Ramos (cell line): ENCODE measurements around the gene ADCYAP1R1.

Experiments
- in situ Hi-C: fragments of 300-500 bp; cut with MboI; formaldehyde crosslinking; loops from one replicate; pipeline ENCODE4 v1.14.3; 2022; ENCODE audit warnings: low sequenced_read_pairs; ENCODE audit not compliant: unreplicated experiment

The ADCYAP1R1 gene

DNA sequence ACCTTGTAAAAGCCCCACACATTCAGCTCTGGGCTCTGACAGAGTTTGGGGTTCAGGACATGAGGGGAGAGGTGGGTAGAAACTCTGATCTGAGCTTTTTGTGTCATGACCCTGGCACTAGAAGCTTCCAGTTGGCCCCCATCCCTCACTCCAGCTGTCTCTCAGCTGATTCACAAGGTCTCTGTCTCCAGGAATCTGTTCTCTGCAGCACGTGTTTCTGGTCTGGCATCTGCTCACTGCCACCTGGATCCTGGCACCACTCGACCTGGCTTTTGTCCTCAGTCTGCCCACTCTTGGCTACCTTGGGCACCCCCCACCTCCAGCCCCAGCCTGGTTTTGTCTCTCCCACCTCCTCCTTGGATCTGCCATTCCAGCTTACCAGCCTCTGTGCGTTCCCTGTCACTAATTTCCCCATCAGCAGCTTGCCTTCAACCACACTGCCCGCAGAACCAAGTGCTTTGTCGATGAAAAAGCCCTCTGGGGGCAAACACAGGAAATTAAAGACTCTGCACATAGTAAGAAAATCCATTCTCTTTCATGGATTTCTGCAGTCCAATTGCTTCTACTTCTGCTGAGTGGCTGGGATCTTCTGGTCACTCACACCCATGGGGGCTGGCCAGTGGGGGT is 18.3 kb upstream of the ADCYAP1R1 start:
- in situ Hi-C loops = no loop called here

GRCh38 chr7:31036924-31037323 is 15.2 kb upstream of the ADCYAP1R1 start:
- in situ Hi-C loops = no loop called here

- in situ Hi-C loops = no loop called here
Observed at GRCh38 chr7:31043051-31043471, 9.0 kb upstream of the ADCYAP1R1 start.

GRCh38 chr7:31044529-31044928 is 7.6 kb upstream of the ADCYAP1R1 start:
- in situ Hi-C loops = no loop called here

DNA sequence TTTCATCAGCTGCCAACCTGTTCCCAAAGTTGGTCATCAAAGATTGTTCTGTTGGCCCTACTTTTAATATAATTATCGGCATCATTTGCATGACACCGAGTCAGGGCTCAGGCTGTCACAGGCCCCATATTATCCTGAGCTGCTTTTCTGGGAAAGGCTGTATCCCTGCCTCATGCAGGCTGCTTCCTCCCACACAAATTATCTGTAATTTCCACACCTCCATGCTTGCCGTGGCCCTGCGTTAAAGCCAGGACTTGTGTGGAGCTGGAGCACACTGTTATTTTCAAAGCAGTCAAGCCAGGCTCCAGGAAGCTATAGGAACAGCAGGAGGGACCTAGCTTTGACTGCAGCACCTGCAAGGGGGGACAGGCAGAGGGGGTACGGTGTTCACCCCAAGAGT is 5.4 kb upstream of the ADCYAP1R1 start:
- in situ Hi-C loops = no loop called here

GRCh38 chr7:31047313-31048146 is 4.6 kb upstream of the ADCYAP1R1 start:
- in situ Hi-C loops = no loop called here

DNA sequence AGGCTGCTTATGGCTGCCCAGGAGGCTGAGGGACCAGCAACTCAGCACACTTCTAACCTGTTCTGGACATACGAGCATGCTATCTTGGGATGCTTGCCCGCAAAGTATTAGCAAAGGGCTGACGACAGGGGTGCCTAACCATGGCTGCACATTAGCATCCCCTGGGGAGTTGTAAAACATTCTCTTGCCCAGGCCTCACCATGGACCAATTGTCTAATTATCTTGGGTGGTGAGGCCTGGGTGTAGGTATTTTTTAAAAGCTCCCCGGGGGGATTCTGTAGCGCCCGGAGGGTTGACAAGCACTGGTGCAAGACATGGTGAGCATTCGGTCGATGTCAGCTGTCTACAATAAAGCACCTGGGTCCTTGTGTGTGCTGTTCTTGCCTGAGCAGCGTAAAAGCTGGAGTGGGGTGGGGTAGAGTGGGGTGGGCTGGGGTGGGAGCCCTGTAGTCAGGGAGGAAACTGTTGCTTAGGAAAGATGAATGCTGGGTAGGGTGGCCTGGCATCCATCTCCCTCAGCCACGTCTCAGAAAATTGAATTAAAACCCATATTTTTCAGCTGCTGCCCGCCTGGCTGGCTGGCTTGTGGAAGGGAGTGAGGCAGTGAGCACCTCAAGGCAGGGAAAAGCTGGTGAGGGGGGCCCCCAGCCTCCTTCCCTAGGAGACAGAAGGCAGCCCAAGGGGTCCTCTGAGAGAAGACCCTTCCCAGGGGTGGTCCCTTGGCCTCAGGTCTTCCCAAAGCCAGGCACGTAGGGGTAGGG is 2.9 kb upstream of the ADCYAP1R1 start:
- in situ Hi-C loops = no loop called here

GRCh38 chr7:31052487-31052840 is 356 bp downstream of the ADCYAP1R1 start:
- in situ Hi-C loops = no loop called here

- in situ Hi-C loops = no loop called here
Observed at GRCh38 chr7:31052841-31053601, 913 bp downstream of the ADCYAP1R1 start.

DNA sequence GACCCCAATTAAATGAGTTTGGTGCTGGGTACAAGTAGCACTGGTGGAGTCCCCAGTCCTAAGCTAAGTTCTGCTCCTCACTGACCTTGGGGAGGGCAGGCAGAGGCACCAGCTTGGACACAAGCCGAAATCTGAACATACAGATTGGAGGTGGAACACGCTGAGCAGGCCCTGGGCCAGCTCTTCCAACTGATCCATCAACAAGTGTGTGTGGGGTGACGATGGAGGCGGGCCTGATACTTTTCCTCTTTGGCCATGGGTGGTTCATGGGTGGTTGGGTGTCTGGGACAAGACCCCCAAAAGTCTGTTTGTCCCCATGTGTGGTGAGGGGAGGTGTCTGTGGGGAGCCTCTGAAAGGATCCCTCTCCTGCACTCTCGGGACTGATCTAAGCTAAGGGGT is 1.9 kb downstream of the ADCYAP1R1 start:
- in situ Hi-C loops = no loop called here

DNA sequence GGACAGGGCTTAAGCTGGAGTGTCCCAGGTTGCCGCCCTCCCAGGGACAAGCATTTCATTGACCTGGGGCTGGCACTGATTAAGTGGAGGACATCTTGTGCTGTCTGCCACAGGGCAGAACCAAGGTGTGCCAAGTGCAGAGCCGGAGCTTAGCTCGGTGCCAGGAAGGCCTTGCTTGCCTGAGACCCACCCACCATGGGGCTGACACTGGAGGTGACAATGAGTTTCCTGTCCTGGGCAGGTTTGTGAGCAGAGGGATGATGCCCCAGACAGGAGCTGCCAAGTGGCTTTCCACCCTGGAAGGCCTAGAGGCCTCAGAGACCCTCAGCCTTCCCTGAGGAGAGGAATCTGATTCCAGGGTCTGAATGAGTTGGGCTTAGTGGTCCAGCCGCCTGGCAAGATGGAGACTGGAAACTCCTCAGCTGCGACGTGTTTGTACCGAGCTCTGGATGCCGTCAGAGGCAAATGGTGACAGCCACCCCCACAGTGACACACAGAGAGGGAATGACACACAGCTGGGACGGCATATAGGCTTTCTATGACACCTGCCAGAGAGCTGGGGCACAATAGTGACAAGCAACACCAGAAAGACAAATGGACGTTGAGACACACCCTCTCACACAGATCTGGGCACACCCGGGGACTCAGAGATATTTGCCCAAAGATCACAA is 2.6 kb downstream of the ADCYAP1R1 start:
- in situ Hi-C loops = no loop called here

- in situ Hi-C loops = no loop called here
Observed at GRCh38 chr7:31055471-31055870, 3.4 kb downstream of the ADCYAP1R1 start.

- in situ Hi-C loops = no loop called here
Observed at GRCh38 chr7:31056775-31057346, 4.8 kb downstream of the ADCYAP1R1 start.

GRCh38 chr7:31058122-31058521 is 6.0 kb downstream of the ADCYAP1R1 start:
- in situ Hi-C loops = no loop called here

DNA sequence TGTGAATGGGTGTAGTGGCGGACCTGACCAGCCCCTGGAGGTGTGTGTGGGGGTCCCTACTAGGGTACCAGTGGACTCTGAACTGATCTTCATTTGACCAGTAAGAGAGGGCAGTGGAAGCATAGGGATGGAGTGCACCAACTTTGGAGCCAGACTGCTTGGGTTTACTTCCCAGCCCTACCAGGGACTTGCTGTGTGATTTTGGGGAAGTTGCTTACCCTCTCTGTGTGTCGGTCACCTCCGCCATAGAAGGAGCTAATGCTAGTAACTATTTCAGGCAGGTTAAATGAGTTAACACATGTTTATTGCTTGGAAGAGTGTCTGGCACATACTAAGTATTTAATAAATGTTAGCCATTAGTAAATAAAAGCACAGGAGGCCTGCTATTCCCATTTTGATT is 6.6 kb downstream of the ADCYAP1R1 start:
- in situ Hi-C loops = no loop called here

- in situ Hi-C loops = no loop called here
Observed at GRCh38 chr7:31059551-31059950, 7.4 kb downstream of the ADCYAP1R1 start.

DNA sequence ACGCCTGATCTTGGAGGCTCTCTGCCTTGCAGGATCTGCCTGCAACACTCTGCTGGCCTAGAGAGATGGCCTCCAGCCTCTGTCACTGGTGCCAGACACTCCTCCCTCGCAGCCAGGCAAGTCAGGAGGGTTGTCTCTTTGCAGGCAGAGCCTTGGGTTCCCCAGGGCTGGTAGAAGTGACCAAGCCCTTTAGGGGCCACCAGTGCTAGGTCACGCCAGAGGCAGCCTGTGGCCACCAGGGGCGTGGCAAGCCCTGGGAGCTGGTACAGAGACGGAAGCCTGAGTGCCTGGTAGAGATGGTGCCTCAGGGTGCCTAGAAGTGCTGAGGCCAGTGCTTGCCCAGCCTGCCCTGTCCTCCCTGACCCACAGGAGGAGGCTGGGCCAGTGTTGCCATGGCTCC is 9.1 kb downstream of the ADCYAP1R1 start:
- in situ Hi-C loops = no loop called here

DNA sequence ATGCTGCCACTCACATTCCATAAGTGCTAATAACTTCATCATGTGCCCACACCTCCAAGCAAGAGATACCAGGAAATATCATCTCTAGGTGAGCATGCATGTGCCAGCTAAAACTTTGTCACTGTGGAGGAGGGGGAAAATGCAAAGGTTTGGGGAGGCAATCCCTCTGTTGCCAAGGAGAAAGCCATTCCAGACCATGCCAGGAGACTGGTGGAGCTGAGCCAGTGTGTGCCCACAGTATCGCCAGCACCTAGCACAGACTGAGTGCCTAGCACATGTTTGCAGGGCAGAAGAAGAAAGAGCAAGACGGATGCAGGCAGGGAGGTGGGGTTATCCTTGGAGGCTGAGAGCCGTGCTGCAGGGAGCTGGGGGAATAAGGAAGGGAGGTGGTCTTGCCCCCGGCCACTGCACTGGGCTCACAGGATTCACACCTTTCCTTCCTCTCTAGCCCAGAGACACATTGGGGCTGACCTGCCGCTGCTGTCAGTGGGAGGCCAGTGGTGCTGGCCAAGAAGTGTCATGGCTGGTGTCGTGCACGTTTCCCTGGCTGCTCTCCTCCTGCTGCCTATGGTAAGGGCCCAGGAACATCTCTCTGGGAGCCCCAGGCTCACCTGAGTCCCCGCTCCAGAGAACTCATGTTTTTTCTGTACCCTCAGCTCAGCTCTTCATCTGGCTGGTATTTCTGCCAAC is 10.8 kb downstream of the ADCYAP1R1 start:
- in situ Hi-C loops = no loop called here

DNA sequence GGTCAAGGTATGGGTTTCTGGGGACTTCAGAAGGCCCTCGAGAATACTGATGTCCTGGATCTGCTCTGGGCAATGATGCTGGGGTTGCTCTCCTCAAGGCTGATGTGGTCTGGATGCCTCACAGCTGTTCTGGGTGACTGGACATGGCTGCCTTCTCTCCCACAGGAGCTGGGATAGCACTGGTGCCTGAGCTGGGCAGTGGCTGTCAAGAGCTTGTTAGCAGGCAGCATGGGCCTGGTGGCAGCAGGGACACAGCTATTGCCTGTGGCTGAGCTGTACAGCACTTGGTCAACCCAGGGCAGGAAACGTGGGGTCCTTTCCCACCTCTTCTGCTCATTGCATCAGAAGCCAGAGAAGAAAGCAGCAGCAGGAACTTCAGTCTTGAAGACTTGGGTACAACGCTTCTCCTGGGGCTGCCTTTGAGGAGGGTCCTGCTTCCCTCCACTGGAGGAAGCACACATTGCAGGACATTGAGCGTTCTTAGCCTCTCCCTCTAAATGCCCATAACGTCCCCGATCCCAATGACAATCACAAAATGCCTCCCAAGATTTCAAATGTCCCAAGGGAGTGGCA is 13.0 kb downstream of the ADCYAP1R1 start:
- in situ Hi-C loops = no loop called here
